ENCODE measurements around the gene KIAA1755. TPM values are rescaled to one million over a fixed set of nuclear protein-coding genes. Genes with fewer than 3 reads are reported as not detected.

KIAA1755 gene
- total and polyA plus RNA-seq, 9 of the 15 experiments (the other 6 are each of a cell fraction or from before 2014, with no cell fraction given): not detected

DNA sequence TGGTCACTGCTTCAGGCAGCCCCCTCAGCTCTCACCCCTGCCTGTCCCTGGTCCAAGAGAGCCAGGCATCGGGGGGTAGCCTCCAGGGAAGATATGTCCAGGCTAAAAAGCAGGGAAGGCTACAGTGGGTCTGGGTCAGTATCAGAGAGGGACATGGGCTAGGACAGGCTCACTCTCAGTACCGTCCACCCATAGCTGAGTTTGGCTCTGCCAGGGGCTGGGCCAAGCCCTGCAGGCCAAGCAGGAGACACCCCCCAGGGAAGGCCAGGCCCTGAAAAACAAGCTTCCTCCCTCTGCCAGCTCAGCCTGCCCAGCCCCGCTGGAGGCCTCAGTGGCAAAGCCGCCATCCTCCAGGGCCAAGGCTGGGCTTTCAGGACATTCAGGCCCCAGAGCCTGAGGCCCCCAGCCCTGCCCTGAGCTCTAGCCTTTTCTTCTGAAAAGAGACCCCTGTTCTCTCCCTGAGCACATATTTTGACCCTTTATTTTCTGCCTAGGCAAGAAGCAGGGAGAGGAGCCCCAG is 66.9 kb downstream of the KIAA1755 start:
- Histone ChIP-seq H3K4me1 (replicated peaks in 1 of 2; ENCODE audit: control insufficient read depth in 2 of 2, insufficient read depth in 2 of 2, low read length in 2 of 2) (peaks cover 11 to 14% of the 10 kb centered on the region in 2 experiments; a peak in 4 of 5 replicates), H3K27me3 (ENCODE audit: control insufficient read depth in 2 of 2, insufficient read depth in 2 of 2, low read length in 2 of 2) (peaks cover 0 to 19% of the 10 kb centered on the region in 2 experiments; a peak in 4 of 5 replicates), H3K36me3 (ENCODE audit: control insufficient read depth, insufficient read depth, low read length) (no peaks in the 10 kb centered on the region), H3K4me2 (ENCODE audit: insufficient read depth, low read length) (no peak overlapping the region), H3K4me3 (no peak overlapping the region), H3K9me3 (replicated peaks; ENCODE audit: control insufficient read depth, insufficient read depth, low read depth, low read length) (no peaks in the 10 kb centered on the region), H2AFZ (ENCODE audit: low read depth, low read length) (no peak overlapping the region), H3K9ac (ENCODE audit: insufficient read depth in 1 of 2, low read depth in 2 of 2, low read length in 2 of 2) (no peak overlapping the region), H3K9me1 (ENCODE audit: control insufficient read depth, insufficient read depth, low read length) (no peaks in the 10 kb centered on the region), H4K20me1 (replicated peaks; ENCODE audit: control insufficient read depth, insufficient read depth, low read length) (peaks cover 2% of the 10 kb centered on the region; the same call in 1 of the 2 replicates), H3K27ac (ENCODE audit: extremely low read depth, low read depth, low read length) (no peak overlapping the region), H3K79me2 (ENCODE audit: control insufficient read depth, insufficient read depth, low read length) (no peaks in the 10 kb centered on the region)
- in situ Hi-C loops (cut with MboI) (no loop called here), intact Hi-C loops (cut with micrococcal nuclease) (no loop called here)
- POLR2A ChIA-PET: interaction anchor here (0.8 kb wide), 1 partner anchor 20 kb away, joined by 4 read pairs; no protein-coding TSS in a partner anchor
- CTCF ChIA-PET (ENCODE audit: low intra/inter-chr PET ratio): no interaction called here
- WGBS (ENCODE audit: insufficient coverage, low coverage, missing lambda C conversion rate): 4% methylated on average over 4 of the region's 4 CpGs
- FAIRE-seq: no peak
- no peak for ATAC-seq
- DNase-seq (ENCODE audit: extremely low read depth in 1 of 4, low spot score in 3 of 4): no peak
- no TSS peak for BruUV-seq (replicated peaks)
- TF ChIP-seq KDM1A (IDR thresholded peaks at IDR 0.05) (no peak), SNRNP70 (optimal IDR thresholded peaks at IDR 0.05; ENCODE audit: low read depth, low read length) (no peak), PML (IDR thresholded peaks at IDR 0.05; ENCODE audit: low read length) (no peak), KDM2B (CRISPR knock-in tag; IDR thresholded peaks at IDR 0.05) (no peak), ZNF354B (CRISPR knock-in tag; IDR thresholded peaks at IDR 0.05) (no peak), ATF6 (CRISPR knock-in tag; IDR thresholded peaks at IDR 0.05) (no peak), SP2 (IDR thresholded peaks at IDR 0.05; ENCODE audit: extremely low read depth, low read depth, low read length, poor library complexity, severe bottlenecking) (no peak), ZNF79 (CRISPR knock-in tag; IDR thresholded peaks at IDR 0.05; ENCODE audit: low read depth) (no peak), FOXM1 (IDR thresholded peaks at IDR 0.05; ENCODE audit: low read depth) (no peak), FOXM1 (CRISPR knock-in tag; IDR thresholded peaks at IDR 0.05; ENCODE audit: low read depth) (no peak), AFF4 (CRISPR knock-in tag; IDR thresholded peaks at IDR 0.05) (no peak)
- TF ChIP-seq, protein P1, sequence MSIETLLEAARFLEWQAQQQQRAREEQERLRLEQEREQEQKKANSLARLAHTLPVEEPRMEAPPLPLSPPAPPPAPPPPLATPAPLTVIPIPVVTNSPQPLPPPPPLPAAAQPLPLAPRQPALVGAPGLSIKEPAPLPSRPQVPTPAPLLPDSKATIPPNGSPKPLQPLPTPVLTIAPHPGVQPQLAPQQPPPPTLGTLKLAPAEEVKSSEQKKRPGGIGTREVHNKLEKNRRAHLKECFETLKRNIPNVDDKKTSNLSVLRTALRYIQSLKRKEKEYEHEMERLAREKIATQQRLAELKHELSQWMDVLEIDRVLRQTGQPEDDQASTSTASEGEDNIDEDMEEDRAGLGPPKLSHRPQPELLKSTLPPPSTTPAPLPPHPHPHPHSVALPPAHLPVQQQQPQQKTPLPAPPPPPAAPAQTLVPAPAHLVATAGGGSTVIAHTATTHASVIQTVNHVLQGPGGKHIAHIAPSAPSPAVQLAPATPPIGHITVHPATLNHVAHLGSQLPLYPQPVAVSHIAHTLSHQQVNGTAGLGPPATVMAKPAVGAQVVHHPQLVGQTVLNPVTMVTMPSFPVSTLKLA (conservative IDR thresholded peaks at IDR 0.05): no peak
- TF ChIP-seq, protein P2, sequence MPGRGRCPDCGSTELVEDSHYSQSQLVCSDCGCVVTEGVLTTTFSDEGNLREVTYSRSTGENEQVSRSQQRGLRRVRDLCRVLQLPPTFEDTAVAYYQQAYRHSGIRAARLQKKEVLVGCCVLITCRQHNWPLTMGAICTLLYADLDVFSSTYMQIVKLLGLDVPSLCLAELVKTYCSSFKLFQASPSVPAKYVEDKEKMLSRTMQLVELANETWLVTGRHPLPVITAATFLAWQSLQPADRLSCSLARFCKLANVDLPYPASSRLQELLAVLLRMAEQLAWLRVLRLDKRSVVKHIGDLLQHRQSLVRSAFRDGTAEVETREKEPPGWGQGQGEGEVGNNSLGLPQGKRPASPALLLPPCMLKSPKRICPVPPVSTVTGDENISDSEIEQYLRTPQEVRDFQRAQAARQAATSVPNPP (IDR thresholded peaks at IDR 0.05; ENCODE audit: borderline replicate concordance, insufficient read depth, insufficient read length): no peak

Data from K562 (cell line).